Thyroid gland (tissue), 4 donors: ENCODE measurements around the gene IFT57.

ENCODE experiments used
- CTCF ChIP-seq, 6 experiments: fragments of 200-600 bp in 3 of 6; fragments of 450-650 bp in 3 of 6; sonication (generic) in 3 of 6; IDR thresholded peaks; one replicate each; pipeline ENCODE4 v1.5.1; 2016 to 2019; ENCODE audit warnings: antibody characterized with exemption in 6 of 6, mild to moderate bottlenecking in 2 of 6, inconsistent platforms in 1 of 6, moderate library complexity in 1 of 6
- POLR2A ChIP-seq, 2 donors: fragments of 450-650 bp; IDR thresholded peaks; one replicate each; pipeline ENCODE4 v1.6.1; 2017; ENCODE audit warnings: antibody characterized with exemption in 2 of 2, mild to moderate bottlenecking in 2 of 2, moderate library complexity in 1 of 2

GRCh38 chr3:108130236-108130635 is 92.0 kb downstream of the IFT57 start:
- TF ChIP-seq CTCF (IDR thresholded peaks at IDR 0.05) (no peak), POLR2A (IDR thresholded peaks at IDR 0.05) (no peak)
